IMR-90 (cell line): ENCODE results near the gene CDS2. TPM values are rescaled to one million over a fixed set of nuclear protein-coding genes. Genes with fewer than 3 reads are reported as not detected.

Experiments used
- ATAC-seq: fragments of 200-7000 bp; cut with Tn5 transposase; 2 replicates; pipeline ENCODE4 v1.9.1; 2020; ENCODE audit warnings: low read depth, mild to moderate bottlenecking, moderate library complexity
- BruUV-seq: library from RNA; stranded (reverse); fragments of 400-500 nt; replicated peaks from 2 replicates; lab custom pipeline; 2021; lab: Mats Ljungman, UMichigan
- CTCF ChIA-PET: fragments of 300-600 bp; formaldehyde crosslinking; extraction: SDS; loops from one replicate; lab custom pipeline; 2021; ENCODE audit warnings: antibody characterized with exemption; lab: Yijun Ruan, JAX
- POLR2A ChIA-PET: fragments of 300-600 bp; sonication (Branson Sonifier 250); formaldehyde crosslinking; loops from one replicate; lab custom pipeline; 2022; ENCODE audit warnings: antibody characterized with exemption; ENCODE audit not compliant: unreplicated experiment; lab: Charles Lee
- DNase-seq: peaks from one replicate; pipeline ENCODE4 v3.0.0; 2013
- H2AFZ ChIP-seq: replicated peaks from 2 replicates; pipeline ENCODE3; 2013; ENCODE audit warnings: low read length, mild to moderate bottlenecking; ENCODE audit not compliant: poor library complexity
- H2AK5ac ChIP-seq: 2 replicates; pipeline ENCODE4 v1.6.1; 2013; ENCODE audit warnings: low read depth, low read length, inconsistent platforms
- H2AK9ac ChIP-seq: replicated peaks from 2 replicates; pipeline ENCODE3; 2013; ENCODE audit warnings: mild to moderate bottlenecking, low read depth, low read length, moderate library complexity; ENCODE audit not compliant: poor library complexity
- H2BK120ac ChIP-seq: 2 replicates; pipeline ENCODE4 v1.6.1; 2013; ENCODE audit warnings: low read depth, low read length, inconsistent platforms
- H2BK15ac ChIP-seq: 3 replicates; pipeline ENCODE4 v1.6.1; 2013; ENCODE audit warnings: low read depth, low read length, inconsistent platforms
- H2BK20ac ChIP-seq: 2 replicates; pipeline ENCODE4 v1.6.1; 2013; ENCODE audit warnings: low read depth, mild to moderate bottlenecking, inconsistent platforms, low read length, moderate library complexity
- H2BK5ac ChIP-seq: 2 replicates; pipeline ENCODE4 v1.6.1; 2013; ENCODE audit warnings: mild to moderate bottlenecking, low read depth, low read length, inconsistent platforms; ENCODE audit not compliant: poor library complexity, severe bottlenecking
- H3K14ac ChIP-seq: replicated peaks from 2 replicates; pipeline ENCODE4 v1.6.1; 2013; ENCODE audit warnings: low read depth, low read length, inconsistent platforms
- H3K18ac ChIP-seq: 2 replicates; pipeline ENCODE4 v1.6.1; 2013; ENCODE audit warnings: low read depth, low read length, control low read depth
- H3K23ac ChIP-seq: 2 replicates; pipeline ENCODE4 v1.6.1; 2013; ENCODE audit warnings: low read depth, low read length, inconsistent platforms
- H3K27ac ChIP-seq: 2 replicates; pipeline ENCODE4 v1.5.1; 2013; ENCODE audit warnings: mild to moderate bottlenecking, control low read depth, low read length; ENCODE audit not compliant: insufficient read depth
- H3K27me3 ChIP-seq: 2 replicates; pipeline ENCODE4 v1.6.1; 2013; ENCODE audit warnings: low read length; ENCODE audit not compliant: control insufficient read depth, insufficient read depth
- H3K36me3 ChIP-seq: 2 replicates; pipeline ENCODE4 v1.6.1; 2013; ENCODE audit warnings: low read length, mixed read lengths; ENCODE audit not compliant: control insufficient read depth, insufficient read depth
- H3K4ac ChIP-seq: 2 replicates; pipeline ENCODE4 v1.6.1; 2013; ENCODE audit warnings: low read depth, low read length, inconsistent platforms
- H3K4me1 ChIP-seq: 2 replicates; pipeline ENCODE4 v1.6.1; 2013; ENCODE audit warnings: low read length, mixed read lengths; ENCODE audit not compliant: control insufficient read depth, insufficient read depth
- H3K4me2 ChIP-seq: 2 replicates; pipeline ENCODE4 v1.6.1; 2013; ENCODE audit warnings: low read depth, mild to moderate bottlenecking, control low read depth, low read length, moderate library complexity
- H3K4me3 ChIP-seq: 2 replicates; pipeline ENCODE4 v1.5.1; 2013; ENCODE audit warnings: low read depth, mild to moderate bottlenecking, control low read depth, low read length, moderate library complexity; ENCODE audit not compliant: insufficient read depth
- H3K56ac ChIP-seq: 2 replicates; pipeline ENCODE4 v1.6.1; 2013; ENCODE audit warnings: low read length, inconsistent platforms; ENCODE audit not compliant: insufficient read depth; ENCODE audit errors: extremely low read depth
- H3K79me1 ChIP-seq, 2 experiments: 2 replicates each; pipeline ENCODE4 v1.6.1; 2013; ENCODE audit warnings: low read length in 2 of 2, inconsistent platforms in 1 of 2, low read depth in 1 of 2
- H3K9ac ChIP-seq: 2 replicates; pipeline ENCODE4 v1.6.1; 2013; ENCODE audit warnings: low read depth, low read length, control low read depth
- H3K9me1 ChIP-seq: 2 replicates; pipeline ENCODE4 v1.6.1; 2013; ENCODE audit warnings: low read length, inconsistent platforms; ENCODE audit not compliant: insufficient read depth
- H3K9me3 ChIP-seq: 2 replicates; pipeline ENCODE4 v1.6.1; 2013; ENCODE audit warnings: low read length; ENCODE audit not compliant: control insufficient read depth, insufficient read depth
- H4K20me1 ChIP-seq: 2 replicates; pipeline ENCODE4 v1.6.1; 2013; ENCODE audit warnings: low read length, inconsistent platforms; ENCODE audit not compliant: insufficient read depth
- H4K5ac ChIP-seq: 2 replicates; pipeline ENCODE4 v1.6.1; 2013; ENCODE audit warnings: mild to moderate bottlenecking, low read depth, low read length, control low read depth
- H4K8ac ChIP-seq, 2 experiments: 2 replicates each; pipeline ENCODE4 v1.6.1; 2013; ENCODE audit warnings: low read depth in 2 of 2, low read length in 2 of 2, control low read depth in 1 of 2, inconsistent platforms in 1 of 2
- H4K91ac ChIP-seq: 2 replicates; pipeline ENCODE4 v1.6.1; 2013; ENCODE audit warnings: low read depth, low read length, inconsistent platforms; ENCODE audit not compliant: insufficient read depth
- BHLHE40 ChIP-seq: fragments of 150-350 bp; IDR thresholded peaks from 2 replicates; pipeline ENCODE4 v1.6.1; 2016; ENCODE audit warnings: mild to moderate bottlenecking, low read depth, low read length
- CEBPB ChIP-seq: IDR thresholded peaks from 2 replicates; pipeline ENCODE4 v1.6.1; 2012; ENCODE audit warnings: low read depth, low read length, improper control_type of control experiment
- FOS ChIP-seq: fragments of 150-350 bp; IDR thresholded peaks from 2 replicates; pipeline ENCODE4 v1.6.1; 2016; ENCODE audit warnings: low read depth, low read length
- MAFK ChIP-seq: IDR thresholded peaks from 2 replicates; pipeline ENCODE4 v1.6.1; 2012; ENCODE audit warnings: low read depth, low read length, improper control_type of control experiment
- MAZ ChIP-seq: IDR thresholded peaks from 2 replicates; pipeline ENCODE4 v1.6.1; 2012; ENCODE audit warnings: low read depth, mild to moderate bottlenecking, low read length, improper control_type of control experiment, moderate library complexity, borderline replicate concordance
- NFE2L2 ChIP-seq: fragments of 150-350 bp; IDR thresholded peaks from 2 replicates; pipeline ENCODE4 v1.6.1; 2016; ENCODE audit warnings: low read depth, mild to moderate bottlenecking, low read length
- RAD21 ChIP-seq: IDR thresholded peaks from 2 replicates; pipeline ENCODE4 v1.6.1; 2012; ENCODE audit warnings: low read length, improper control_type of control experiment
- WGBS, 2 experiments: methylation state at CpG; one replicate each; pipeline versions ENCODE4 v1.1.5 to v1.1.7; 2013; ENCODE audit warnings: missing lambda C conversion rate in 2 of 2; ENCODE audit not compliant: insufficient read length in 1 of 2; ENCODE audit errors: extremely low coverage in 2 of 2; 5-methylcytosine and 5-hydroxymethylcytosine counted together
- dilution Hi-C: fragments of 300-500 bp; cut with HindIII; formaldehyde crosslinking; loops from one replicate; pipeline ENCODE4 v1.14.3; 2018; ENCODE audit warnings: low sequenced_read_pairs; ENCODE audit not compliant: unreplicated experiment
- in situ Hi-C: fragments of 300-500 bp; cut with MboI; formaldehyde crosslinking; loops from 3 replicates; pipeline ENCODE4 v1.14.3; 2019; ENCODE audit warnings: low sequenced_read_pairs, inconsistent platforms, mixed read lengths
- intact Hi-C: fragments of 100-400 bp; cut with micrococcal nuclease; formaldehyde crosslinking; loops from 2 replicates; pipeline ENCODE4 v1.10.0; 2022
- polyA plus RNA-seq, 3 experiments: library from polyadenylated mRNA; depleted of rRNA; stranded (reverse); fragments of >200 nt; gene quantifications; 2 replicates each; pipeline ENCODE4 v1.2.3, GENCODE V29; 2012; ENCODE audit warnings: low replicate concordance in 1 of 3
- total RNA-seq: library from RNA; depleted of rRNA; stranded (reverse); fragments of >200 nt; gene quantifications from 2 replicates; pipeline ENCODE4 v1.2.3, GENCODE V29; 2012
- TF ChIP-seq, protein P1 (sequence below): fragments of 150-350 bp; IDR thresholded peaks from 2 replicates; pipeline ENCODE4 v1.6.1; 2016; ENCODE audit warnings: low read depth, mild to moderate bottlenecking, low read length, moderate library complexity, borderline replicate concordance
- TF ChIP-seq, protein P2 (sequence below): conservative IDR thresholded peaks from 2 replicates; pipeline ENCODE4 v1.5.1; 2012; ENCODE audit warnings: mild to moderate bottlenecking, low read depth, low read length, improper control_type of control experiment

Gene CDS2
- total and polyA plus RNA-seq, 2 of the 4 experiments (the other 2 are of a cell fraction) = 17.0 to 47.1 TPM

DNA sequence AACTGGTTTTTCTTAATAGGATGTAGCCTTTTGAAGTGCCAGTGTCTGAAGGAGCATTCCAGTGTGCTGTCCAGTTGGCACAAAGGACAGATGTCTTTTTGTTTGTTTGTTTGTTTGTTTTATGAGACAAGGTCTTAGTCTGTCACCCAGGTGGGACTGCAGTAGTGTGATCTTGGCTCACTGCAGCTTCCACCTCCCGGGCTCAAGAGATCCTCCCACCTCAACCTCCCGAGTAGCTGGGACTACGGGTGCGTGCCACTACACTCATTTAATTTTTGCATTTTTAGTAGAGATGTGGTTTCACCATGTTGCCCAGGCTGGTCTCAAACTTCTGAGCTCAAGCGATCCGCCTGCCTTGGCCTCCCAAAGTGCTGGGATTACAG lies 27.7 kb downstream of the CDS2 start:
- H3K56ac ChIP-seq = no peak overlapping the region
- peak overlapping the region; percentile 57; the same call in 1 of the 2 replicates for H2AK5ac ChIP-seq
- no peaks in the 10 kb centered on the region for H3K9me3 ChIP-seq
- no peaks in the 10 kb centered on the region for H3K36me3 ChIP-seq
- intact Hi-C loops = no loop called here
- TF ChIP-seq CEBPB = no peak
- no peak for TF ChIP-seq NFE2L2
- TF ChIP-seq MAFK = no peak
- TF ChIP-seq, protein P1, sequence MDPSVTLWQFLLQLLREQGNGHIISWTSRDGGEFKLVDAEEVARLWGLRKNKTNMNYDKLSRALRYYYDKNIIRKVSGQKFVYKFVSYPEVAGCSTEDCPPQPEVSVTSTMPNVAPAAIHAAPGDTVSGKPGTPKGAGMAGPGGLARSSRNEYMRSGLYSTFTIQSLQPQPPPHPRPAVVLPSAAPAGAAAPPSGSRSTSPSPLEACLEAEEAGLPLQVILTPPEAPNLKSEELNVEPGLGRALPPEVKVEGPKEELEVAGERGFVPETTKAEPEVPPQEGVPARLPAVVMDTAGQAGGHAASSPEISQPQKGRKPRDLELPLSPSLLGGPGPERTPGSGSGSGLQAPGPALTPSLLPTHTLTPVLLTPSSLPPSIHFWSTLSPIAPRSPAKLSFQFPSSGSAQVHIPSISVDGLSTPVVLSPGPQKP = no peak
- TF ChIP-seq, protein P2, sequence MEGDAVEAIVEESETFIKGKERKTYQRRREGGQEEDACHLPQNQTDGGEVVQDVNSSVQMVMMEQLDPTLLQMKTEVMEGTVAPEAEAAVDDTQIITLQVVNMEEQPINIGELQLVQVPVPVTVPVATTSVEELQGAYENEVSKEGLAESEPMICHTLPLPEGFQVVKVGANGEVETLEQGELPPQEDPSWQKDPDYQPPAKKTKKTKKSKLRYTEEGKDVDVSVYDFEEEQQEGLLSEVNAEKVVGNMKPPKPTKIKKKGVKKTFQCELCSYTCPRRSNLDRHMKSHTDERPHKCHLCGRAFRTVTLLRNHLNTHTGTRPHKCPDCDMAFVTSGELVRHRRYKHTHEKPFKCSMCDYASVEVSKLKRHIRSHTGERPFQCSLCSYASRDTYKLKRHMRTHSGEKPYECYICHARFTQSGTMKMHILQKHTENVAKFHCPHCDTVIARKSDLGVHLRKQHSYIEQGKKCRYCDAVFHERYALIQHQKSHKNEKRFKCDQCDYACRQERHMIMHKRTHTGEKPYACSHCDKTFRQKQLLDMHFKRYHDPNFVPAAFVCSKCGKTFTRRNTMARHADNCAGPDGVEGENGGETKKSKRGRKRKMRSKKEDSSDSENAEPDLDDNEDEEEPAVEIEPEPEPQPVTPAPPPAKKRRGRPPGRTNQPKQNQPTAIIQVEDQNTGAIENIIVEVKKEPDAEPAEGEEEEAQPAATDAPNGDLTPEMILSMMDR = no peak
- no peak for TF ChIP-seq BHLHE40
- TF ChIP-seq MAZ = no peak
- TF ChIP-seq FOS = no peak
- TF ChIP-seq RAD21 = no peak
- dilution Hi-C loops = no loop called here
- DNase-seq (no peak), ATAC-seq (no peak)
- H3K4me3 ChIP-seq = no peak overlapping the region
- H4K20me1 ChIP-seq = peaks cover 22% of the 10 kb centered on the region
- no peak overlapping the region for H2AK9ac ChIP-seq
- CTCF ChIA-PET = no interaction called here
- H2BK5ac ChIP-seq = no peak overlapping the region
- H2BK15ac ChIP-seq = no peak overlapping the region
- peaks cover 51 to 89% of the 10 kb centered on the region in 2 experiments for H3K79me1 ChIP-seq
- no peak overlapping the region for H3K27ac ChIP-seq
- H4K8ac ChIP-seq = peak overlapping the region in 1 of 2 experiments; percentile 30; a peak in 1 of 4 replicates
- no peak overlapping the region for H3K9ac ChIP-seq
- peaks cover 32% of the 10 kb centered on the region for H3K4me1 ChIP-seq
- 0 out of 2 replicates have a peak overlapping the region, but pooled peaks have one; percentile 61 for H3K14ac ChIP-seq
- H4K5ac ChIP-seq = no peak overlapping the region
- no peaks in the 10 kb centered on the region for H3K27me3 ChIP-seq
- WGBS, 2 experiments = no CpG with 5 or more reads among the region's 6 CpGs
- no TSS peak for BruUV-seq
- in situ Hi-C loops = no loop called here
- H3K9me1 ChIP-seq = peaks cover 39% of the 10 kb centered on the region
- POLR2A ChIA-PET = no interaction called here
- H3K4ac ChIP-seq = peak overlapping the region; percentile 4; the same call in 1 of the 2 replicates
- no peak overlapping the region for H3K4me2 ChIP-seq
- no peak overlapping the region for H3K18ac ChIP-seq
- peak overlapping the region; percentile 58; the same call in 1 of the 2 replicates for H2BK120ac ChIP-seq
- H2AFZ ChIP-seq = no peak overlapping the region
- peak overlapping the region; percentile 53; the same call in 1 of the 2 replicates for H2BK20ac ChIP-seq
- H3K23ac ChIP-seq = peak overlapping the region; percentile 41; the same call in 1 of the 2 replicates
- H4K91ac ChIP-seq = no peak overlapping the region
